ENCODE measurements around the gene ZDHHC13.

Gene ZDHHC13

GRCh38 chr11:19102521-19102900 is 14.5 kb upstream of the ZDHHC13 start:
- TF ChIP-seq FOXP2 (optimal IDR thresholded peaks at IDR 0.05; ENCODE audit: borderline replicate concordance, extremely low read depth, extremely low read length, insufficient read depth) (no peak), TAF1 (IDR thresholded peaks at IDR 0.05; ENCODE audit: borderline replicate concordance, insufficient read depth, low read length) (no peak), REST (IDR thresholded peaks at IDR 0.05; ENCODE audit: insufficient read depth in 1 of 2, low read depth in 2 of 2, low read length in 2 of 2) (no peak), POLR2AphosphoS5 (IDR thresholded peaks at IDR 0.05; ENCODE audit: low read depth, low read length) (no peak), SIN3A (IDR thresholded peaks at IDR 0.05; ENCODE audit: borderline replicate concordance, insufficient read depth, low read length) (no peak)

GRCh38 chr11:19105011-19105410 is 12.0 kb upstream of the ZDHHC13 start:
- TF ChIP-seq SIN3A (IDR thresholded peaks at IDR 0.05; ENCODE audit: borderline replicate concordance, insufficient read depth, low read length) = no peak
- no peak for TF ChIP-seq REST (IDR thresholded peaks at IDR 0.05; ENCODE audit: insufficient read depth in 1 of 2, low read depth in 2 of 2, low read length in 2 of 2)
- TF ChIP-seq POLR2AphosphoS5 (IDR thresholded peaks at IDR 0.05; ENCODE audit: low read depth, low read length) = no peak
- TF ChIP-seq TAF1 (IDR thresholded peaks at IDR 0.05; ENCODE audit: borderline replicate concordance, insufficient read depth, low read length) = no peak
- no peak for TF ChIP-seq FOXP2 (optimal IDR thresholded peaks at IDR 0.05; ENCODE audit: borderline replicate concordance, extremely low read depth, extremely low read length, insufficient read depth)

- TF ChIP-seq REST (IDR thresholded peaks at IDR 0.05; ENCODE audit: insufficient read depth in 1 of 2, low read depth in 2 of 2, low read length in 2 of 2) (no peak), FOXP2 (optimal IDR thresholded peaks at IDR 0.05; ENCODE audit: borderline replicate concordance, extremely low read depth, extremely low read length, insufficient read depth) (no peak), POLR2AphosphoS5 (IDR thresholded peaks at IDR 0.05; ENCODE audit: low read depth, low read length) (no peak), TAF1 (IDR thresholded peaks at IDR 0.05; ENCODE audit: borderline replicate concordance, insufficient read depth, low read length) (no peak), SIN3A (IDR thresholded peaks at IDR 0.05; ENCODE audit: borderline replicate concordance, insufficient read depth, low read length) (no peak)
These were observed 9.8 kb upstream of the ZDHHC13 start for GRCh38 chr11:19107125-19107524.

GRCh38 chr11:19110295-19110694 is 6.7 kb upstream of the ZDHHC13 start:
- TF ChIP-seq REST (IDR thresholded peaks at IDR 0.05; ENCODE audit: insufficient read depth in 1 of 2, low read depth in 2 of 2, low read length in 2 of 2) (no peak), TAF1 (IDR thresholded peaks at IDR 0.05; ENCODE audit: borderline replicate concordance, insufficient read depth, low read length) (no peak), SIN3A (IDR thresholded peaks at IDR 0.05; ENCODE audit: borderline replicate concordance, insufficient read depth, low read length) (no peak), POLR2AphosphoS5 (IDR thresholded peaks at IDR 0.05; ENCODE audit: low read depth, low read length) (no peak), FOXP2 (optimal IDR thresholded peaks at IDR 0.05; ENCODE audit: borderline replicate concordance, extremely low read depth, extremely low read length, insufficient read depth) (no peak)

GRCh38 chr11:19111809-19112208 is 5.2 kb upstream of the ZDHHC13 start:
- TF ChIP-seq TAF1 (IDR thresholded peaks at IDR 0.05; ENCODE audit: borderline replicate concordance, insufficient read depth, low read length) = no peak

Data from PFSK-1 (cell line).